Memory B cell (primary cell): ENCODE data around the gene DKK3.

Experiments
- ATAC-seq: fragments of 150-1000 bp; cut with Tn5 transposase; 2 replicates; pipeline ENCODE4 v1.10.0; 2021; ENCODE audit warnings: low read depth, mild to moderate bottlenecking, moderate library complexity
- DNase-seq, 2 donors: peaks; one replicate each; pipeline ENCODE4 v3.0.0; 2022; ENCODE audit warnings: low spot score in 2 of 2
- H3K27ac Mint-ChIP-seq: one replicate; pipeline ENCODE4 v1.8.0; 2022; ENCODE audit warnings: mild to moderate bottlenecking, moderate library complexity, mixed read lengths
- H3K27me3 Mint-ChIP-seq: one replicate; pipeline ENCODE4 v1.8.0; 2022; ENCODE audit warnings: mixed read lengths
- H3K36me3 Mint-ChIP-seq: one replicate; pipeline ENCODE4 v1.8.0; 2022; ENCODE audit warnings: mild to moderate bottlenecking, mixed read lengths
- H3K4me1 Mint-ChIP-seq: one replicate; pipeline ENCODE4 v1.8.0; 2022; ENCODE audit warnings: mixed read lengths
- H3K4me3 Mint-ChIP-seq: one replicate; pipeline ENCODE4 v1.8.0; 2022; ENCODE audit warnings: mild to moderate bottlenecking, moderate library complexity, mixed read lengths
- H3K9me3 Mint-ChIP-seq: one replicate; pipeline ENCODE4 v1.8.0; 2022; ENCODE audit warnings: mixed read lengths

DKK3 gene

DNA sequence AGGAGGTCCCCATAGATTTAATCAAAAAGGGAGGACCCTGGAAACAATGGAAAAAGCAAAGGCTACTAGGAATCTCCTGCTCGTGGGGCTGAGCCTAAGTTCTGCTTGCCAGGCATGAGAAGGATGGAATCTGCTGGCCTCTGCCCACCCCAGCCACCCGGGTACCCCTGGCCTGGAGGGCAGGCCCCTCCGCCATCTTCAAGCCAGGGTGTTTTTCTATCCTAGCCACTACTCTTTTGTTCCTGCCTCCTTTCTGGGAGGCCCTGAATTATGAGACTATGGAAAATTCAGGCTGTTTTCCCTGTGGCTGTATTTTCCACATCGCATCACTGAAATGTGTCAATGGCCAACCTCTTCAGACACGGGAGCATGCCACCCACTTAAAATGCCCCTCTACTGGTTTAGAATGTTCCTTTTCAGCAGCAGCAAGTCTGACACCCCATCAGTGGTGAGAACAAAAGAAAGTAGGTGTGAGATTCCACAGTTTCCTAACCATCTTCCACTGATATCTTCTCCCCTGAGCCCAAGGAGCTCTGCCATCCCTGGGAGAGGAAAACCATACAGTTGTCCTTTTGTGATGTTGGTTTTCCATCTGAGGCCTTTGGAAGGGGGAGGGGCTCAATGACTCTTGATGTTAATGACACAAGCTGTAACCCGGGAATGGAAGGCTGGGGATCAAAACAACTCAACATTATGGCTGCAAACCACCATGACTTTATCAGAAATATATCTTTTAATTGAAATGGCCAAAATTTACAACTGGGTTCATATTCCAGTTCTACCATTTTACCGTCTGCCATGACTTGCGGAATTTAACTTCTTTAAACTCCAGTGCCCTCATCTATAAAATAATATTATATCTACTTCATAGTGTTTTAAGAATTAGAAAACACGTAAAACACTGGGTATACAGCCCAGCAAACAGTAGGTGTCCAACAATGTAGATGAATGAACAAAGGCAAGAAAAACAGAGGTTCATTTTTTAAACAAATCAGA, 22.2 kb downstream of the DKK3 start:
- no peaks in the 10 kb centered on the region for H3K4me1 Mint-ChIP-seq
- no peaks in the 10 kb centered on the region for H3K9me3 Mint-ChIP-seq
- H3K4me3 Mint-ChIP-seq: no peak overlapping the region
- no peak for ATAC-seq
- no peak overlapping the region for H3K27ac Mint-ChIP-seq
- no peak for DNase-seq
- H3K36me3 Mint-ChIP-seq: no peaks in the 10 kb centered on the region
- H3K27me3 Mint-ChIP-seq: peaks cover 10% of the 10 kb centered on the region

DNA sequence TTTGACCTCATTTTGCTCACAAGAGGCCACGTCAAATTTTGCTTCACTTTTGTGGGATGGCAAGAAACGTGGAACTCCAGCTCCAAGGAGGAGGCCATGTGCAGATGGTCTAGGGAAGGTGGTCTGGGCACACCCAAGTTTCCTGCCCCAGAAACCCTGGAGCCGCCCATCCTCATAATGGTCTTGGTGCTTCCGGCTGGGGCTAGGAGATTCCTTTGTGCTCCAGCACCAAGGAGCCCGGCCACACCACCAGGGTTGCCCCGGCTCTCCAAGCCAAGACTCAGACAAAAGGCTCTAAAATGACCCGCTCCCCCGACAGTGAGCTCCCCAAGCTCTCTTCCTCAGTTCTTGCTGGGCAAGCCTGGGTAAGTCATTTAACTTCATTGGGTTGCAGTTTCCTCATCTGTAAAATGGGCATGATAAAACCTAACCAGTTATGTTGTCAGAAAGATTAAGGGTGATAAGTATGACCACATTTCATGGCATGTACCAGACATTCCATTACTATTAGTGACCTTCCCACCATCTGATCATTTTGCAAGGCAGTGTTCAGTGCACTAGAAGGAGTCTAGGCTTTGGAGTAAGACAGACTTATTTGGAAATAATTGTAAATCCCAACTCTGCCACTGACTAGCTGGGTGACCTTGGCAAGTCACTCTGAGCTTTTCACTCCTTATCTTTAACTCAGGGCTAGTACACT, 23.3 kb downstream of the DKK3 start:
- H3K27ac Mint-ChIP-seq: no peak overlapping the region
- ATAC-seq (no peak), DNase-seq (no peak)
- peaks cover 7% of the 10 kb centered on the region for H3K27me3 Mint-ChIP-seq
- no peaks in the 10 kb centered on the region for H3K4me1 Mint-ChIP-seq
- H3K36me3 Mint-ChIP-seq: no peaks in the 10 kb centered on the region
- no peaks in the 10 kb centered on the region for H3K9me3 Mint-ChIP-seq
- H3K4me3 Mint-ChIP-seq: no peak overlapping the region

DNA sequence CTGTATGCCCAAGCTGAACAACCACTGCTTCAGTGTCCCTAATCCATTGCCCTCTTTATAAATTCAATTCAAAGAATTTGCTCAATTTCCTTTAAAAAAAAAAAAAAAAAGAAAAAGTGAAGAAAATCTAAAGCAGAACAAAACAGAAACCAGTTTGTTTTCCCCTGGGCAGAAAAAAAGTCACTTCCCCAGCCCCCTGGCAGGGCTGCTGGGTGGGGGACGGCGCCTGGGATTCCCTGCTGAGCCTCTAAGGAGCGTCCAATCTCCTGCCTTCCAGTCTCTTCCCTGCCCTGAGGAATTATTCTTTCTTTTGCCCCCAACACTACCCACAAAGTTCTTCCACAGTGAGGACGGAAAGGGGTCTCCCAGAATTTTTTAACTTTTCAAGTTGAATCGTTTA, 23.9 kb downstream of the DKK3 start:
- DNase-seq (no peak), ATAC-seq (no peak)
- Mint-ChIP-seq H3K9me3 (no peaks in the 10 kb centered on the region), H3K4me1 (no peaks in the 10 kb centered on the region), H3K27me3 (peaks cover 7% of the 10 kb centered on the region), H3K27ac (no peak overlapping the region), H3K36me3 (no peaks in the 10 kb centered on the region), H3K4me3 (no peak overlapping the region)

GRCh38 chr11:11983427-11983826, 25.0 kb downstream of the DKK3 start:
- Mint-ChIP-seq H3K27ac (no peak overlapping the region), H3K36me3 (no peaks in the 10 kb centered on the region), H3K4me3 (no peak overlapping the region), H3K4me1 (peaks cover under 1% of the 10 kb centered on the region), H3K27me3 (peaks cover 5% of the 10 kb centered on the region), H3K9me3 (peaks cover under 1% of the 10 kb centered on the region)
- DNase-seq (no peak), ATAC-seq (no peak)

- H3K36me3 Mint-ChIP-seq: no peaks in the 10 kb centered on the region
- peaks cover 5% of the 10 kb centered on the region for H3K27me3 Mint-ChIP-seq
- no peak overlapping the region for H3K27ac Mint-ChIP-seq
- DNase-seq (no peak), ATAC-seq (no peak)
- peaks cover 3% of the 10 kb centered on the region for H3K4me1 Mint-ChIP-seq
- no peak overlapping the region for H3K4me3 Mint-ChIP-seq
- peaks cover 3% of the 10 kb centered on the region for H3K9me3 Mint-ChIP-seq
Measured at GRCh38 chr11:11982975-11983374, 25.5 kb downstream of the DKK3 start.

DNA sequence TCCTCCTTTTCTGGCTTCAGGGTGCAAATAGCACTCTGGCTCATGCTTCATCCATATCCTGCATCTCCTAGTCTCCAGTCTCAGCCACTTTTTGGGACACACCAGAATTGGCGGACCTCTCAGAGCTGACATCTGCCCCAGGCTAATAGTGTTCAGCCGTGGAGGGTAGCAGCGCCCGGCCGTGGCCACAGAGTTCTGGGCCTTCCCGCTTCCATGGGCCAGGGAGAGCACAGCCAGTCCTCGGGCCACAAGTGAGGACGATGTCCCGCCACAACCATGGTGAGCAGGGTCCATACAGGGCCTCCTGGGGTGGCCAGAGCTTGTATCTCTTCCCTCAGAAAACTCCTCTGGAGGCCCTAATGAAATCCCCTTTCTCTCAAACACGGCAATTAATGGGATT, 26.0 kb downstream of the DKK3 start:
- ATAC-seq (no peak), DNase-seq (no peak)
- peaks cover 3% of the 10 kb centered on the region for H3K4me1 Mint-ChIP-seq
- peaks cover 3% of the 10 kb centered on the region for H3K9me3 Mint-ChIP-seq
- H3K4me3 Mint-ChIP-seq: no peak overlapping the region
- H3K36me3 Mint-ChIP-seq: no peaks in the 10 kb centered on the region
- H3K27ac Mint-ChIP-seq: no peak overlapping the region
- H3K27me3 Mint-ChIP-seq: peaks cover 5% of the 10 kb centered on the region

- Mint-ChIP-seq H3K36me3 (no peaks in the 10 kb centered on the region), H3K27ac (no peak overlapping the region), H3K9me3 (peaks cover 3% of the 10 kb centered on the region), H3K4me1 (peaks cover 3% of the 10 kb centered on the region), H3K4me3 (no peak overlapping the region), H3K27me3 (peaks cover 4% of the 10 kb centered on the region)
- ATAC-seq (no peak), DNase-seq (no peak)
Measured at GRCh38 chr11:11981840-11982239, 26.6 kb downstream of the DKK3 start.

- no peaks in the 10 kb centered on the region for H3K36me3 Mint-ChIP-seq
Measured at GRCh38 chr11:11981364-11981763, 27.1 kb downstream of the DKK3 start.

DNA sequence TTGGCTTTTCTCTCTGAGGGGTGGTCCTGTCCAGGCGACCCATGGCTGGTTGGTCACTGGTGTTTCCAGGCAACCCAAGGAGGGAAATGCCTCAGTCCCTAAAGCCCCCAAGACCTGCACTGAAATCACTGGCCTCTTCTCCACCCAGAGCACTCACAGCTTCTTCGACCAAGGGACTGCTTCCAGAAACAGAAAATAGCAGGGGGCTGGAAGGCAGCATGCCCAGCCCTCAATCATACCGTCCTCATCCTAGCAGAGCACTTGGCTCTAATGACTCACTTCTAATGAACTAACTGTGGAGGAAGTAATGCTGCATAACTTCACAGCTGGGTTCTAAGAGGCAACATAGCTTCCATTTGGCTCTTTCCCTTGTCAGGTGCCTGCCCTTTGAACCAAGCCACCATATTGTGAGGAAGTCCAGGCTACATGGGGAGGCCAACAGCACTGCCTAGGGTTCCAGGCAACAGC, 27.6 kb downstream of the DKK3 start:
- H3K36me3 Mint-ChIP-seq: no peaks in the 10 kb centered on the region
- DNase-seq (no peak), ATAC-seq (no peak)
- no peak overlapping the region for H3K4me3 Mint-ChIP-seq
- H3K27ac Mint-ChIP-seq: no peak overlapping the region
- H3K9me3 Mint-ChIP-seq: peaks cover 3% of the 10 kb centered on the region
- peaks cover 3% of the 10 kb centered on the region for H3K4me1 Mint-ChIP-seq
- peaks cover 4% of the 10 kb centered on the region for H3K27me3 Mint-ChIP-seq

More at GRCh38 chr11:11981364-11981763, 27.1 kb downstream of the DKK3 start:
- no peak for DNase-seq
- ATAC-seq: no peak
- H3K9me3 Mint-ChIP-seq: peaks cover 3% of the 10 kb centered on the region
- H3K4me3 Mint-ChIP-seq: no peak overlapping the region
- H3K27ac Mint-ChIP-seq: no peak overlapping the region
- peaks cover 4% of the 10 kb centered on the region for H3K27me3 Mint-ChIP-seq
- peaks cover 3% of the 10 kb centered on the region for H3K4me1 Mint-ChIP-seq

DNA sequence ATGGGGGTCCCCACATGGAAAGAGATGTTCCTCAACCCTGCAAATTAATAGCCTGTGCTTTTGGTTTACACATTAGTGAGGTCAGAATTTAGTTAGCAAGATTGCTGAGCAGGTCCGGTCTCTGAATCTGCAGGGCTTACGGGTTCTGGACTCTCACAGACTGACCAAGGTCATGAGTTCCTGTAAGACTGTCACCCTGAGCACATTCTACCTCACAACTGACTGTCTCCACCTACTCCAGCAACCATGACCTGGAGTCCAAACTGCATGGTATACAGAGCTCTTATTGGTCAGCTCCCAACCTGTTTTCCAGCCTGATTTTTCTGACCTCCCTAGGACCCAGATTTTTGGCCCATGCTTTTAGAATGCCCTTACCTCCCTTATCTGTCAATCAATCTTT, 28.2 kb downstream of the DKK3 start:
- Mint-ChIP-seq H3K9me3 (peaks cover 3% of the 10 kb centered on the region), H3K27ac (no peak overlapping the region), H3K36me3 (no peaks in the 10 kb centered on the region), H3K4me3 (no peak overlapping the region), H3K27me3 (peaks cover 4% of the 10 kb centered on the region), H3K4me1 (peaks cover 3% of the 10 kb centered on the region)
- DNase-seq (no peak), ATAC-seq (no peak)

DNA sequence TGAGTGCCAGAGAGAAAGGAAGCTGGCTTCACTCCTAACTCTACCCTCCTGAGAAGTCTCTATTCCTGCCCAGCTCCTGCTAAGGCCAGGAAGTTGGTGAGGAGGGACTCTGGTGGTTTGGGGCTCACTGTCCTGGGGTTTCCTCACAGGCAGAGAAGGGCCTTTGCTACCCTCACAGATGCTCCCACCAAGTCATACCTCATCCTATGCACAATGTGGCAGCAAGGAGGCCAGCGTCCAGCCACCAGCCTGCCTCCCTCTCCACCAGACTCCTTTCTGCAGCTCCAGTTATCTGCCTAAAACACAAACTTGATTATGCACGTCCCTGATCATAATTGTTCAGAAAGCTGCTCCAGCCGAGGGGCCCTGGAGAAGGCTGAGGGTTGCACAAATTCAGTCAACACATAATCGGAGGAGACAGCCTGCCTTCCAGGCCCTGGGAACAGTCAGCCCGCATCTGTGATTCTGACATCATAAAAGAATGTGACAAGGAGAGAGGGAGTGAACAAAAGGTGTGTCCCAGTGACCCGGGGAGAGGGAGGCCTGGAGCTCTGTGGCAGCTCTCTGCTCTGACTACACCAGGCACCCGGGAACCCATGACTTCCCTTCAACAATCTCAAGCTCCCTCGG, 28.8 kb downstream of the DKK3 start:
- Mint-ChIP-seq H3K36me3 (no peaks in the 10 kb centered on the region), H3K4me1 (peaks cover 3% of the 10 kb centered on the region), H3K4me3 (no peak overlapping the region), H3K27ac (no peak overlapping the region), H3K27me3 (peaks cover 4% of the 10 kb centered on the region), H3K9me3 (peaks cover 3% of the 10 kb centered on the region)
- ATAC-seq (no peak), DNase-seq (no peak)

DNA sequence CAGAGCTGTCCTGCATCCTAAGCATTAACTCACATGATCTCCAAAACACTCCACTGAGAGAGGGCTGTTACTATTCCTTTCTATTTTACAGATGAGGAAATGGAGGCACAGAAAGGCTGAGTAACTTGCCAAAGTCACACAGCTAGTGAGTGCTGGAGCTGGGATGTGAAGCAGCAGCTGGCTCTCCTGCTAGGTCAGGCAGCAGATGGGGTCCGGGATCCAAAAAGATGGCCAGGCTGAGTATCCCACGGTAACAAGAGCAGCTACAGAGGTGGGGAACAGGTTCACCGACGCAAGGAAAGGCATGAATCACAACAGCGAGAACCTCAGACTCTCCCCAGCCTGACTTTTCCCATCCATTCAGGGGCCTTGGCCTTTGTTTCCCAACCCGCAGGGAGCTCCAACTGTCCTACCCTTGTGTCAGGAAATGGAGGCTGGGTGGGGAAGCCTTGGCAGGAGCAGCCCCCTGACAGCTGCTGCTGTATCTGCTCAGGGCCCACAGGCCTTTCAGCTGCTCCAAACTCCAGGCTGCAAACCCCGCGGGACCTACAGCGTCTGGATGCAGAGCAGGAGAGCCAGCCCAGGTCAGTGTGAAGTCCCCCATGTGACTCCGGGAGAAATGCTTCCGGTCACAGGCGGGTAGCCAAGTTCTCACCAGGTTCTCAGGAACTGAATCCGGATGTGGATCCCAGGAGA, 29.5 kb downstream of the DKK3 start:
- Mint-ChIP-seq H3K27ac (peak overlapping the region; percentile 17), H3K9me3 (peaks cover 3% of the 10 kb centered on the region), H3K27me3 (peaks cover 4% of the 10 kb centered on the region), H3K4me3 (no peak overlapping the region), H3K36me3 (no peaks in the 10 kb centered on the region), H3K4me1 (peaks cover 3% of the 10 kb centered on the region)
- DNase-seq: no peak
- ATAC-seq: no peak

- H3K27me3 Mint-ChIP-seq: peaks cover 4% of the 10 kb centered on the region
- peak overlapping the region; percentile 17 for H3K27ac Mint-ChIP-seq
Measured at GRCh38 chr11:11978098-11978637, 30.3 kb downstream of the DKK3 start.

More at GRCh38 chr11:11978098-11978637, 30.3 kb downstream of the DKK3 start:
- Mint-ChIP-seq H3K4me3 (no peak overlapping the region), H3K36me3 (no peaks in the 10 kb centered on the region), H3K9me3 (peaks cover 3% of the 10 kb centered on the region), H3K4me1 (peaks cover 3% of the 10 kb centered on the region)
- DNase-seq (no peak), ATAC-seq (no peak)
